IMR-90 (cell line): ENCODE data around the gene TNS3. TPM values are rescaled to one million over a fixed set of nuclear protein-coding genes. Genes with fewer than 3 reads are reported as not detected.

Experiments used
- ATAC-seq: fragments of 200-7000 bp; cut with Tn5 transposase; 2 replicates; pipeline ENCODE4 v1.9.1; 2020; ENCODE audit warnings: low read depth, mild to moderate bottlenecking, moderate library complexity
- BruUV-seq: library from RNA; stranded (reverse); fragments of 400-500 nt; replicated peaks from 2 replicates; lab custom pipeline; 2021; lab: Mats Ljungman, UMichigan
- CTCF ChIA-PET: fragments of 300-600 bp; formaldehyde crosslinking; extraction: SDS; loops from one replicate; lab custom pipeline; 2021; ENCODE audit warnings: antibody characterized with exemption; lab: Yijun Ruan, JAX
- POLR2A ChIA-PET: fragments of 300-600 bp; sonication (Branson Sonifier 250); formaldehyde crosslinking; loops from one replicate; lab custom pipeline; 2022; ENCODE audit warnings: antibody characterized with exemption; ENCODE audit not compliant: unreplicated experiment; lab: Charles Lee
- DNase-seq: peaks from one replicate; pipeline ENCODE4 v3.0.0; 2013
- H2AFZ ChIP-seq: replicated peaks from 2 replicates; pipeline ENCODE3; 2013; ENCODE audit warnings: low read length, mild to moderate bottlenecking; ENCODE audit not compliant: poor library complexity
- H2AK5ac ChIP-seq: 2 replicates; pipeline ENCODE4 v1.6.1; 2013; ENCODE audit warnings: low read depth, low read length, inconsistent platforms
- H2AK9ac ChIP-seq: replicated peaks from 2 replicates; pipeline ENCODE3; 2013; ENCODE audit warnings: mild to moderate bottlenecking, low read depth, low read length, moderate library complexity; ENCODE audit not compliant: poor library complexity
- H2BK120ac ChIP-seq: 2 replicates; pipeline ENCODE4 v1.6.1; 2013; ENCODE audit warnings: low read depth, low read length, inconsistent platforms
- H2BK15ac ChIP-seq: 3 replicates; pipeline ENCODE4 v1.6.1; 2013; ENCODE audit warnings: low read depth, low read length, inconsistent platforms
- H2BK20ac ChIP-seq: 2 replicates; pipeline ENCODE4 v1.6.1; 2013; ENCODE audit warnings: low read depth, mild to moderate bottlenecking, inconsistent platforms, low read length, moderate library complexity
- H2BK5ac ChIP-seq: 2 replicates; pipeline ENCODE4 v1.6.1; 2013; ENCODE audit warnings: mild to moderate bottlenecking, low read depth, low read length, inconsistent platforms; ENCODE audit not compliant: poor library complexity, severe bottlenecking
- H3K14ac ChIP-seq: replicated peaks from 2 replicates; pipeline ENCODE4 v1.6.1; 2013; ENCODE audit warnings: low read depth, low read length, inconsistent platforms
- H3K18ac ChIP-seq: 2 replicates; pipeline ENCODE4 v1.6.1; 2013; ENCODE audit warnings: low read depth, low read length, control low read depth
- H3K23ac ChIP-seq: 2 replicates; pipeline ENCODE4 v1.6.1; 2013; ENCODE audit warnings: low read depth, low read length, inconsistent platforms
- H3K27ac ChIP-seq: 2 replicates; pipeline ENCODE4 v1.5.1; 2013; ENCODE audit warnings: mild to moderate bottlenecking, control low read depth, low read length; ENCODE audit not compliant: insufficient read depth
- H3K27me3 ChIP-seq: 2 replicates; pipeline ENCODE4 v1.6.1; 2013; ENCODE audit warnings: low read length; ENCODE audit not compliant: control insufficient read depth, insufficient read depth
- H3K36me3 ChIP-seq: 2 replicates; pipeline ENCODE4 v1.6.1; 2013; ENCODE audit warnings: low read length, mixed read lengths; ENCODE audit not compliant: control insufficient read depth, insufficient read depth
- H3K4ac ChIP-seq: 2 replicates; pipeline ENCODE4 v1.6.1; 2013; ENCODE audit warnings: low read depth, low read length, inconsistent platforms
- H3K4me1 ChIP-seq: 2 replicates; pipeline ENCODE4 v1.6.1; 2013; ENCODE audit warnings: low read length, mixed read lengths; ENCODE audit not compliant: control insufficient read depth, insufficient read depth
- H3K4me2 ChIP-seq: 2 replicates; pipeline ENCODE4 v1.6.1; 2013; ENCODE audit warnings: low read depth, mild to moderate bottlenecking, control low read depth, low read length, moderate library complexity
- H3K4me3 ChIP-seq: 2 replicates; pipeline ENCODE4 v1.5.1; 2013; ENCODE audit warnings: low read depth, mild to moderate bottlenecking, control low read depth, low read length, moderate library complexity; ENCODE audit not compliant: insufficient read depth
- H3K56ac ChIP-seq: 2 replicates; pipeline ENCODE4 v1.6.1; 2013; ENCODE audit warnings: low read length, inconsistent platforms; ENCODE audit not compliant: insufficient read depth; ENCODE audit errors: extremely low read depth
- H3K79me1 ChIP-seq, 2 experiments: 2 replicates each; pipeline ENCODE4 v1.6.1; 2013; ENCODE audit warnings: low read length in 2 of 2, inconsistent platforms in 1 of 2, low read depth in 1 of 2
- H3K9ac ChIP-seq: 2 replicates; pipeline ENCODE4 v1.6.1; 2013; ENCODE audit warnings: low read depth, low read length, control low read depth
- H3K9me1 ChIP-seq: 2 replicates; pipeline ENCODE4 v1.6.1; 2013; ENCODE audit warnings: low read length, inconsistent platforms; ENCODE audit not compliant: insufficient read depth
- H3K9me3 ChIP-seq: 2 replicates; pipeline ENCODE4 v1.6.1; 2013; ENCODE audit warnings: low read length; ENCODE audit not compliant: control insufficient read depth, insufficient read depth
- H4K20me1 ChIP-seq: 2 replicates; pipeline ENCODE4 v1.6.1; 2013; ENCODE audit warnings: low read length, inconsistent platforms; ENCODE audit not compliant: insufficient read depth
- H4K5ac ChIP-seq: 2 replicates; pipeline ENCODE4 v1.6.1; 2013; ENCODE audit warnings: mild to moderate bottlenecking, low read depth, low read length, control low read depth
- H4K8ac ChIP-seq, 2 experiments: 2 replicates each; pipeline ENCODE4 v1.6.1; 2013; ENCODE audit warnings: low read depth in 2 of 2, low read length in 2 of 2, control low read depth in 1 of 2, inconsistent platforms in 1 of 2
- H4K91ac ChIP-seq: 2 replicates; pipeline ENCODE4 v1.6.1; 2013; ENCODE audit warnings: low read depth, low read length, inconsistent platforms; ENCODE audit not compliant: insufficient read depth
- CEBPB ChIP-seq: IDR thresholded peaks from 2 replicates; pipeline ENCODE4 v1.6.1; 2012; ENCODE audit warnings: low read depth, low read length, improper control_type of control experiment
- FOS ChIP-seq: fragments of 150-350 bp; IDR thresholded peaks from 2 replicates; pipeline ENCODE4 v1.6.1; 2016; ENCODE audit warnings: low read depth, low read length
- MAFK ChIP-seq: IDR thresholded peaks from 2 replicates; pipeline ENCODE4 v1.6.1; 2012; ENCODE audit warnings: low read depth, low read length, improper control_type of control experiment
- MAZ ChIP-seq: IDR thresholded peaks from 2 replicates; pipeline ENCODE4 v1.6.1; 2012; ENCODE audit warnings: low read depth, mild to moderate bottlenecking, low read length, improper control_type of control experiment, moderate library complexity, borderline replicate concordance
- RCOR1 ChIP-seq: IDR thresholded peaks from 2 replicates; pipeline ENCODE4 v1.6.1; 2012; ENCODE audit warnings: mild to moderate bottlenecking, low read length, improper control_type of control experiment; ENCODE audit not compliant: insufficient replicate concordance
- RFX5 ChIP-seq: IDR thresholded peaks from 2 replicates; pipeline ENCODE4 v1.8.0; 2012; ENCODE audit warnings: low read depth, mild to moderate bottlenecking, low read length, moderate library complexity
- SMC3 ChIP-seq: fragments of 150-350 bp; IDR thresholded peaks from 2 replicates; pipeline ENCODE4 v1.6.1; 2016; ENCODE audit warnings: low read depth, mild to moderate bottlenecking, antibody characterized with exemption, low read length, moderate library complexity
- WGBS, 2 experiments: methylation state at CpG; one replicate each; pipeline versions ENCODE4 v1.1.5 to v1.1.7; 2013; ENCODE audit warnings: missing lambda C conversion rate in 2 of 2; ENCODE audit not compliant: insufficient read length in 1 of 2; ENCODE audit errors: extremely low coverage in 2 of 2; 5-methylcytosine and 5-hydroxymethylcytosine counted together
- dilution Hi-C: fragments of 300-500 bp; cut with HindIII; formaldehyde crosslinking; loops from one replicate; pipeline ENCODE4 v1.14.3; 2018; ENCODE audit warnings: low sequenced_read_pairs; ENCODE audit not compliant: unreplicated experiment
- in situ Hi-C: fragments of 300-500 bp; cut with MboI; formaldehyde crosslinking; loops from 3 replicates; pipeline ENCODE4 v1.14.3; 2019; ENCODE audit warnings: low sequenced_read_pairs, inconsistent platforms, mixed read lengths
- intact Hi-C: fragments of 100-400 bp; cut with micrococcal nuclease; formaldehyde crosslinking; loops from 2 replicates; pipeline ENCODE4 v1.10.0; 2022
- polyA plus RNA-seq, 3 experiments: library from polyadenylated mRNA; depleted of rRNA; stranded (reverse); fragments of >200 nt; gene quantifications; 2 replicates each; pipeline ENCODE4 v1.2.3, GENCODE V29; 2012; ENCODE audit warnings: low replicate concordance in 1 of 3
- total RNA-seq: library from RNA; depleted of rRNA; stranded (reverse); fragments of >200 nt; gene quantifications from 2 replicates; pipeline ENCODE4 v1.2.3, GENCODE V29; 2012
- TF ChIP-seq, protein P1 (sequence below): fragments of 150-350 bp; IDR thresholded peaks from 2 replicates; pipeline ENCODE4 v1.6.1; 2016; ENCODE audit warnings: low read depth, mild to moderate bottlenecking, low read length, moderate library complexity, borderline replicate concordance

Gene TNS3
- total and polyA plus RNA-seq, 2 of the 4 experiments (the other 2 are of a cell fraction): 64.3 to 79.2 TPM

DNA sequence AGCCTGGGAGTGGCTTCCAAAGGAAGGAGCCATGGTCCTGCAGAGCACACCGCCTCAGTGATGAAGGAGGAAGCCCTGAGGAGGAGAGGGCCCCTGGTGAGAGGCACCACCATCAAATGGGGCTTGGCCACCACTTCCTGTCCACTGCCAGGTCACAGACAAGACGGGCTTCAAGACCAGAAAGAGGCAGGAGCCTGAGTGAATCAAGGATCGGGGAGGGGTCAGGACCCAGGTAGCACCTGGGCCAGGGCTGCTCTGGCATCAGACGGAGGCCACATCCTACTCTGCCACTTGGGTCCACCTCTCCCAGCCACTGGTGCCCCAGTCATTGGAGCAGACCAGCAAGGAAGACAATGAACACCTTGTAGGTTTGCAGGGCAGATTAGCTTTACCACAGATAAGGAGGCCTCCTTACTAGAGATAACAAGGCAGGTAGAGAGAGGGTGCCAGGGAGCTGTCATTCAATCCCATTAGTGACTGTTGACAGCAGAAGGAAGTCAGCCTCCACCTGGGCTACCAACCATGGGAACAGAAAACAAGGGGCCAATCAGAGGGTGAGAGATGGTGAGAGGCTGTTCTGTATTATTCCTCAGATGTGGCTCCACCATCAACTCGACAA lies 143.4 kb downstream of the TNS3 start:
- Histone ChIP-seq H2AFZ (no peak overlapping the region), H4K8ac (no peak overlapping the region; a peak in 1 of 4 replicates), H4K91ac (no peak overlapping the region; the same call in 1 of the 2 replicates), H4K5ac (no peak overlapping the region), H3K27me3 (no peaks in the 10 kb centered on the region), H2BK15ac (no peak overlapping the region), H3K4me3 (no peak overlapping the region), H3K23ac (no peak overlapping the region), H3K18ac (no peak overlapping the region), H3K14ac (no peak overlapping the region), H3K4me1 (peaks cover 6% of the 10 kb centered on the region), H2BK5ac (no peak overlapping the region), H3K36me3 (peaks cover 31% of the 10 kb centered on the region), H3K27ac (no peak overlapping the region), H2BK20ac (no peak overlapping the region), H3K4me2 (no peak overlapping the region), H4K20me1 (peaks cover 26% of the 10 kb centered on the region), H3K79me1 (peaks cover 41 to 68% of the 10 kb centered on the region in 2 experiments), H2AK9ac (no peak overlapping the region), H2BK120ac (peak overlapping the region; percentile 36; the same call in 1 of the 2 replicates), H3K56ac (no peak overlapping the region), H3K9me3 (no peaks in the 10 kb centered on the region), H3K9me1 (peaks cover 23% of the 10 kb centered on the region), H3K4ac (no peak overlapping the region), H3K9ac (no peak overlapping the region), H2AK5ac (0 out of 2 replicates have a peak overlapping the region, but pooled peaks have one; percentile 12)
- no peak for ATAC-seq
- 88% methylated on average over 3 of the region's 5 CpGs; no CpG with 5 or more reads in 1 of the 2 experiments for WGBS, 2 experiments
- intact Hi-C loops (no loop called here), dilution Hi-C loops (no loop called here), in situ Hi-C loops (loop anchor here (5.0 to 10.0 kb wide), 2 partner anchors 379 to 506 kb away; partner anchors contain the start of gene PKD1L1)
- no peak for DNase-seq
- ChIA-PET CTCF (no interaction called here), POLR2A (no interaction called here)
- TF ChIP-seq, protein P1, sequence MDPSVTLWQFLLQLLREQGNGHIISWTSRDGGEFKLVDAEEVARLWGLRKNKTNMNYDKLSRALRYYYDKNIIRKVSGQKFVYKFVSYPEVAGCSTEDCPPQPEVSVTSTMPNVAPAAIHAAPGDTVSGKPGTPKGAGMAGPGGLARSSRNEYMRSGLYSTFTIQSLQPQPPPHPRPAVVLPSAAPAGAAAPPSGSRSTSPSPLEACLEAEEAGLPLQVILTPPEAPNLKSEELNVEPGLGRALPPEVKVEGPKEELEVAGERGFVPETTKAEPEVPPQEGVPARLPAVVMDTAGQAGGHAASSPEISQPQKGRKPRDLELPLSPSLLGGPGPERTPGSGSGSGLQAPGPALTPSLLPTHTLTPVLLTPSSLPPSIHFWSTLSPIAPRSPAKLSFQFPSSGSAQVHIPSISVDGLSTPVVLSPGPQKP: no peak
- TF ChIP-seq FOS (no peak), RFX5 (no peak), CEBPB (no peak), MAZ (no peak), RCOR1 (no peak), MAFK (no peak), SMC3 (no peak)
- no TSS peak for BruUV-seq
